K562 (cell line): ENCODE results near the gene SLC38A1. TPM values are rescaled to one million over a fixed set of nuclear protein-coding genes. Genes with fewer than 3 reads are reported as not detected.

Experiments
- ATAC-seq: fragments of 200-7000 bp; cut with Tn5 transposase; 3 replicates; pipeline ENCODE4 v1.9.1; 2020; ENCODE audit warnings: moderate library complexity
- BruUV-seq: library from RNA; stranded (reverse); fragments of 400-500 nt; replicated peaks from 2 replicates; lab custom pipeline; 2021; lab: Mats Ljungman, UMichigan
- CTCF ChIA-PET: fragments of 300-600 bp; formaldehyde crosslinking; extraction: SDS; loops from one replicate; lab custom pipeline; 2021; ENCODE audit warnings: low intra/inter-chr PET ratio; lab: Yijun Ruan, JAX
- POLR2A ChIA-PET: fragments of 300-600, 350-650 bp; sonication (Branson Sonifier 250); formaldehyde crosslinking; extraction: SDS; loops from one replicate; lab custom pipeline; 2021; ENCODE audit warnings: antibody characterized with exemption, inconsistent platforms; lab: Yijun Ruan, JAX
- DNase-seq, 4 experiments: peaks; one replicate each; pipeline versions ENCODE4 v3.0.0 to v3.0.0-alpha.2; 2011 to 2018; ENCODE audit warnings: low spot score in 3 of 4, mixed read lengths in 3 of 4; ENCODE audit errors: extremely low read depth in 1 of 4
- FAIRE-seq: peaks from 2 replicates; lab custom pipeline; 2011; peaks lifted over from hg19 to GRCh38; lab: Jason Lieb, UNC
- H2AFZ ChIP-seq: 2 replicates; pipeline ENCODE4 v1.6.0; 2011; ENCODE audit warnings: low read depth, low read length, control low read depth, inconsistent platforms
- H3K27ac ChIP-seq: fragments of 200-600 bp; 3 replicates; pipeline ENCODE4 v1.8.0; 2011; ENCODE audit warnings: low read depth, mild to moderate bottlenecking, control low read depth, inconsistent platforms, low read length, moderate library complexity, mixed read lengths; ENCODE audit errors: extremely low read depth
- H3K27me3 ChIP-seq, 2 experiments: fragments of 300-600 bp in 1 of 2; 2 replicates in 1 of 2; 3 replicates in 1 of 2; pipeline versions ENCODE4 v1.6.0 to v1.8.0; 2011; ENCODE audit warnings: inconsistent platforms in 2 of 2, low read length in 2 of 2, mild to moderate bottlenecking in 1 of 2, mixed read lengths in 1 of 2, moderate library complexity in 1 of 2; ENCODE audit not compliant: control insufficient read depth in 2 of 2, insufficient read depth in 2 of 2
- H3K36me3 ChIP-seq: fragments of 300-600 bp; 3 replicates; pipeline ENCODE4 v1.8.0; 2011; ENCODE audit warnings: mild to moderate bottlenecking, low read length, inconsistent platforms; ENCODE audit not compliant: control insufficient read depth, insufficient read depth
- H3K4me1 ChIP-seq, 2 experiments: fragments of 200-600 bp in 1 of 2; replicated peaks in 1 of 2; 2 replicates in 1 of 2; 3 replicates in 1 of 2; pipeline versions ENCODE4 v1.5.1 to v1.8.0; 2011; ENCODE audit warnings: inconsistent platforms in 2 of 2, low read length in 2 of 2, mild to moderate bottlenecking in 1 of 2, mixed read lengths in 1 of 2, moderate library complexity in 1 of 2; ENCODE audit not compliant: control insufficient read depth in 2 of 2, insufficient read depth in 2 of 2
- H3K4me2 ChIP-seq: 2 replicates; pipeline ENCODE4 v1.6.1; 2011; ENCODE audit warnings: low read length, control low read depth, inconsistent platforms, mixed read lengths; ENCODE audit not compliant: insufficient read depth
- H3K4me3 ChIP-seq: fragments of 200-600 bp; sonication (generic), shearing (Covaris generic); 2 replicates; pipeline ENCODE4 v1.5.1; 2016; ENCODE audit warnings: control low read depth, inconsistent platforms
- H3K79me2 ChIP-seq: fragments of 200-600 bp; 3 replicates; pipeline ENCODE4 v1.8.0; 2011; ENCODE audit warnings: low read length, inconsistent platforms; ENCODE audit not compliant: control insufficient read depth, insufficient read depth
- H3K9ac ChIP-seq, 2 experiments: 2 replicates each; pipeline versions ENCODE4 v1.6.0 to v1.6.1; 2011; ENCODE audit warnings: low read depth in 2 of 2, low read length in 2 of 2, control low read depth in 1 of 2, inconsistent platforms in 1 of 2, mild to moderate bottlenecking in 1 of 2, mixed read lengths in 1 of 2; ENCODE audit not compliant: insufficient read depth in 1 of 2
- H3K9me1 ChIP-seq: one replicate; pipeline ENCODE4 v1.6.0; 2011; ENCODE audit warnings: inconsistent platforms, mild to moderate bottlenecking, low read length, moderate library complexity; ENCODE audit not compliant: control insufficient read depth, insufficient read depth
- H3K9me3 ChIP-seq: replicated peaks from 2 replicates; pipeline ENCODE4 v1.5.1; 2011; ENCODE audit warnings: low read depth, low read length, inconsistent platforms; ENCODE audit not compliant: control insufficient read depth, insufficient read depth
- H4K20me1 ChIP-seq: replicated peaks from 2 replicates; pipeline ENCODE4 v1.6.1; 2011; ENCODE audit warnings: low read length, inconsistent platforms, mixed read lengths; ENCODE audit not compliant: control insufficient read depth, insufficient read depth
- HNRNPUL1 ChIP-seq: fragments of 200-400 bp; formaldehyde crosslinking; IDR thresholded peaks from 2 replicates; pipeline ENCODE4 v1.6.1; 2017; ENCODE audit warnings: low read length
- PBX2 ChIP-seq, 2 experiments: IDR thresholded peaks in 1 of 2; conservative IDR thresholded peaks in 1 of 2; 2 replicates each; pipeline ENCODE4 v1.6.1; 2016; ENCODE audit warnings: low read depth in 2 of 2, mild to moderate bottlenecking in 1 of 2, missing compliant biosample characterization in 1 of 2, missing genetic modification characterization in 1 of 2, moderate library complexity in 1 of 2
- ZBTB33 ChIP-seq: sonication (generic); formaldehyde crosslinking; IDR thresholded peaks from 2 replicates; pipeline ENCODE4 v1.8.1; 2023; ENCODE audit warnings: mild to moderate bottlenecking, missing genetic modification reagents
- ZNF121 ChIP-seq: sonication (generic); formaldehyde crosslinking; conservative IDR thresholded peaks from 2 replicates; pipeline ENCODE4 v1.8.0; 2022; ENCODE audit warnings: missing genetic modification reagents
- ZNF318 ChIP-seq, 2 experiments: fragments of 450-650 bp; IDR thresholded peaks; 2 replicates each; pipeline ENCODE4 v1.6.1; 2016; ENCODE audit warnings: mild to moderate bottlenecking in 2 of 2, borderline replicate concordance in 1 of 2, low read depth in 1 of 2, moderate library complexity in 1 of 2
- WGBS: fragments of 100-300 bp; shearing (Covaris generic); methylation state at CpG from one replicate; pipeline ENCODE4 v1.1.6; 2016; ENCODE audit warnings: low coverage, mixed read lengths; ENCODE audit not compliant: insufficient coverage; ENCODE audit errors: missing lambda C conversion rate; 5-methylcytosine and 5-hydroxymethylcytosine counted together
- in situ Hi-C: fragments of 300-500 bp; cut with MboI; formaldehyde crosslinking; loops from 4 replicates; pipeline ENCODE4 v1.15.0; 2018; ENCODE audit warnings: inconsistent platforms, mixed read lengths
- intact Hi-C: fragments of 100-400 bp; cut with micrococcal nuclease; formaldehyde crosslinking; loops from 2 replicates; pipeline ENCODE4 v1.14.2; 2022
- polyA plus RNA-seq, 8 experiments: library from polyadenylated mRNA; depleted of rRNA in 4 of 8; stranded (reverse) in 5 of 8; unstranded in 3 of 8; fragments of >200 nt; fragmentation: Nextera tagmentation in 2 of 8; fragmentation: Illumina TruSeq in 1 of 8; extraction: Ambion mirVana in 2 of 8; extraction: Trizol in 1 of 8; gene quantifications; 2 replicates each; pipeline versions ENCODE4 v1.2.1 to v1.2.3, GENCODE V29; 2011 to 2014; ENCODE audit warnings: inconsistent platforms in 1 of 8, missing spikeins in 1 of 8
- total RNA-seq, 7 experiments: library from RNA; depleted of rRNA in 6 of 7; stranded (reverse); fragments of >200 nt in 6 of 7; fragmentation: Illumina TruSeq in 2 of 7; extraction: Trizol in 2 of 7; gene quantifications; 2 replicates each; pipeline versions ENCODE4 v1.2.1 to v1.2.3, GENCODE V29; 2011 to 2021; ENCODE audit warnings: low replicate concordance in 1 of 7

The SLC38A1 gene
- total and polyA plus RNA-seq, 9 of the 15 experiments (the other 6 are each of a cell fraction or from before 2014, with no cell fraction given): 51.9 to 112 (median 75.0) TPM

GRCh38 chr12:46201284-46201789 lies 67.5 kb downstream of the SLC38A1 start:
- Histone ChIP-seq H3K9me3 (peaks cover 11% of the 10 kb centered on the region), H3K4me2 (no peak overlapping the region), H2AFZ (no peak overlapping the region), H3K9me1 (no peaks in the 10 kb centered on the region), H3K4me3 (no peak overlapping the region), H3K27me3 (no peaks in the 10 kb centered on the region), H3K9ac (no peak overlapping the region), H3K27ac (no peak overlapping the region), H4K20me1 (no peaks in the 10 kb centered on the region), H3K36me3 (peaks cover 96% of the 10 kb centered on the region), H3K79me2 (no peaks in the 10 kb centered on the region), H3K4me1 (no peaks in the 10 kb centered on the region)
- DNase-seq (no peak), ATAC-seq (no peak), FAIRE-seq (no peak)
- POLR2A ChIA-PET: no interaction called here
- no TSS peak for BruUV-seq
- in situ Hi-C loops: no loop called here
- WGBS: 95% methylated on average over 5 of the region's 5 CpGs
- intact Hi-C loops: no loop called here
- CTCF ChIA-PET: no interaction called here
- no peak for TF ChIP-seq PBX2 (CRISPR knock-in tag; IDR thresholded peaks at IDR 0.05; ENCODE audit: low read depth)
- TF ChIP-seq PBX2 (tag; conservative IDR thresholded peaks at IDR 0.05; ENCODE audit: low read depth): no peak
- no peak for TF ChIP-seq HNRNPUL1
- no peak for TF ChIP-seq ZNF318 (IDR thresholded peaks at IDR 0.05; ENCODE audit: borderline replicate concordance in 1 of 2, low read depth in 1 of 2)
- TF ChIP-seq ZNF121 (CRISPR knock-in tag): no peak
- TF ChIP-seq ZBTB33 (CRISPR knock-in tag): no peak
